SK-N-SH (cell line): ENCODE data around the gene GPR137B.

Experiments used
- ELF1 ChIP-seq: IDR thresholded peaks from 2 replicates; pipeline ENCODE4 v1.4.0; 2012
- MXI1 ChIP-seq: IDR thresholded peaks from 2 replicates; pipeline ENCODE4 v1.6.1; 2012; ENCODE audit warnings: mild to moderate bottlenecking, low read depth, low read length, improper control_type of control experiment
- POLR2AphosphoS5 ChIP-seq: IDR thresholded peaks from 2 replicates; pipeline ENCODE4 v1.6.1; 2012; ENCODE audit warnings: low read depth, low read length
- SIN3A ChIP-seq: IDR thresholded peaks from 2 replicates; pipeline ENCODE4 v1.6.1; 2012; ENCODE audit warnings: low read depth, mild to moderate bottlenecking, low read length, moderate library complexity, borderline replicate concordance
- TCF12 ChIP-seq: IDR thresholded peaks from 2 replicates; pipeline ENCODE4 v1.4.0; 2012
- TF ChIP-seq, protein P1 (sequence below): fragments of 200-600 bp; sonication (generic); IDR thresholded peaks from 2 replicates; pipeline ENCODE4 v1.6.1; 2017; ENCODE audit warnings: antibody characterized with exemption, mild to moderate bottlenecking, moderate library complexity
- TF ChIP-seq, protein P2 (sequence below): fragments of 150-350 bp; IDR thresholded peaks from 2 replicates; pipeline ENCODE4 v1.6.1; 2017; ENCODE audit warnings: antibody characterized with exemption, low read length, low read depth, borderline replicate concordance
- TF ChIP-seq, protein P3 (sequence below): IDR thresholded peaks from 2 replicates; pipeline ENCODE4 v1.4.0; 2012; ENCODE audit warnings: low read depth
- TF ChIP-seq, protein P4 (sequence below): IDR thresholded peaks from 2 replicates; pipeline ENCODE4; 2012

DNA sequence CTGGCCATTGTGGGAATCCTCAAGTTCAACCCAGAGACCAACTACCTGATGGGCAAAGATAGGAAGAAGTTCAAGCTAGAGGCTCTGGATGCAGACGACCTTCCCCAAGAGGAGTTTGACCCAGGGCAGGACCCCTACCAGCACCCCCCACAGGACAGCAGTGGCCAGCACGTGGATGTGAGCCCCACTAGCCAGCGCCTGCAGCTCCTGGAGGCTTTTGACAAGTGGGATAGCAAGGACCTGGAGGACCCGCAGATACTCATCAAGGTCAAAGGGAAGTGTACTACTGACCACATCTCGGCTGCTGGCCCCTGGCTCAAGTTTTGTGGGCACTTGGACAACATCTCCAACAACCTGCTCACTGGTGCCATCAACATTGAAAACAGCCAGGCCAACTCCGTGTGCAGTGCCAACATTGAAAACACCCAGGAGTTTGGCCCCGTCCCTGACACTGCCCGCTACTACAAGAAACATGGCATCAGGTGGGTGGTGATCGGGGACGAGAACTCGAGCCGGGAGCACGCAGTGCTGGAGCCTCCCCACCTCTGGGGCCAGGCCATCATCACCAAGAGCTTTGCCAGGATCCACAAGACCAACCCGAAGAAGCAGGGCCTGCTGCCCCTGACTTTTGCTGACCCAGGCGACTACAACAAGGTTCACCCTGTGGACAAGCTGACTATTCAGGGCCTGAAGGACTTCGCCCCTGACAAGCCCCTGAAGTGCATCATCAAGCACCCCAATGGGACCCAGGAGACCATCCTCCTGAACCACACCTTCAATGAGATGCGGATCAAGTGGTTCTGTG is 30.6 kb upstream of the GPR137B start:
- TF ChIP-seq, protein P1, sequence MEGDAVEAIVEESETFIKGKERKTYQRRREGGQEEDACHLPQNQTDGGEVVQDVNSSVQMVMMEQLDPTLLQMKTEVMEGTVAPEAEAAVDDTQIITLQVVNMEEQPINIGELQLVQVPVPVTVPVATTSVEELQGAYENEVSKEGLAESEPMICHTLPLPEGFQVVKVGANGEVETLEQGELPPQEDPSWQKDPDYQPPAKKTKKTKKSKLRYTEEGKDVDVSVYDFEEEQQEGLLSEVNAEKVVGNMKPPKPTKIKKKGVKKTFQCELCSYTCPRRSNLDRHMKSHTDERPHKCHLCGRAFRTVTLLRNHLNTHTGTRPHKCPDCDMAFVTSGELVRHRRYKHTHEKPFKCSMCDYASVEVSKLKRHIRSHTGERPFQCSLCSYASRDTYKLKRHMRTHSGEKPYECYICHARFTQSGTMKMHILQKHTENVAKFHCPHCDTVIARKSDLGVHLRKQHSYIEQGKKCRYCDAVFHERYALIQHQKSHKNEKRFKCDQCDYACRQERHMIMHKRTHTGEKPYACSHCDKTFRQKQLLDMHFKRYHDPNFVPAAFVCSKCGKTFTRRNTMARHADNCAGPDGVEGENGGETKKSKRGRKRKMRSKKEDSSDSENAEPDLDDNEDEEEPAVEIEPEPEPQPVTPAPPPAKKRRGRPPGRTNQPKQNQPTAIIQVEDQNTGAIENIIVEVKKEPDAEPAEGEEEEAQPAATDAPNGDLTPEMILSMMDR, result no peak
- TF ChIP-seq, protein P2, sequence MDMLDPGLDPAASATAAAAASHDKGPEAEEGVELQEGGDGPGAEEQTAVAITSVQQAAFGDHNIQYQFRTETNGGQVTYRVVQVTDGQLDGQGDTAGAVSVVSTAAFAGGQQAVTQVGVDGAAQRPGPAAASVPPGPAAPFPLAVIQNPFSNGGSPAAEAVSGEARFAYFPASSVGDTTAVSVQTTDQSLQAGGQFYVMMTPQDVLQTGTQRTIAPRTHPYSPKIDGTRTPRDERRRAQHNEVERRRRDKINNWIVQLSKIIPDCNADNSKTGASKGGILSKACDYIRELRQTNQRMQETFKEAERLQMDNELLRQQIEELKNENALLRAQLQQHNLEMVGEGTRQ, result no peak
- TF ChIP-seq, protein P3, sequence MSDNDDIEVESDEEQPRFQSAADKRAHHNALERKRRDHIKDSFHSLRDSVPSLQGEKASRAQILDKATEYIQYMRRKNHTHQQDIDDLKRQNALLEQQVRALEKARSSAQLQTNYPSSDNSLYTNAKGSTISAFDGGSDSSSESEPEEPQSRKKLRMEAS, result no peak
- TF ChIP-seq TCF12, result no peak
- TF ChIP-seq POLR2AphosphoS5, result no peak
- TF ChIP-seq, protein P4, sequence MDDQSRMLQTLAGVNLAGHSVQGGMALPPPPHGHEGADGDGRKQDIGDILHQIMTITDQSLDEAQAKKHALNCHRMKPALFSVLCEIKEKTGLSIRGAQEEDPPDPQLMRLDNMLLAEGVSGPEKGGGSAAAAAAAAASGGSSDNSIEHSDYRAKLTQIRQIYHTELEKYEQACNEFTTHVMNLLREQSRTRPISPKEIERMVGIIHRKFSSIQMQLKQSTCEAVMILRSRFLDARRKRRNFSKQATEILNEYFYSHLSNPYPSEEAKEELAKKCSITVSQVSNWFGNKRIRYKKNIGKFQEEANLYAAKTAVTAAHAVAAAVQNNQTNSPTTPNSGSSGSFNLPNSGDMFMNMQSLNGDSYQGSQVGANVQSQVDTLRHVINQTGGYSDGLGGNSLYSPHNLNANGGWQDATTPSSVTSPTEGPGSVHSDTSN, result no peak
- TF ChIP-seq MXI1, result no peak
- TF ChIP-seq SIN3A, result no peak
- no peak for TF ChIP-seq ELF1
